Skeletal muscle satellite cell (primary cell): ENCODE data around the gene CTRB1.
"Not testable (repeated sequence)": the region's sequence is repeated elsewhere in the genome, so short reads cannot be mapped to it uniquely, and the experiment has no call there.

Experiments
- H3K27me3 ChIP-seq: 2 replicates; pipeline ENCODE4 v1.7.0; 2013; ENCODE audit warnings: low read length; ENCODE audit not compliant: control insufficient read depth, insufficient read depth
- H3K36me3 ChIP-seq: 2 replicates; pipeline ENCODE4 v1.7.0; 2013; ENCODE audit warnings: mild to moderate bottlenecking, control low read depth, low read length; ENCODE audit not compliant: insufficient read depth
- H3K4me1 ChIP-seq: 2 replicates; pipeline ENCODE4 v1.7.0; 2013; ENCODE audit warnings: low read length; ENCODE audit not compliant: control insufficient read depth, insufficient read depth
- H3K4me2 ChIP-seq: 2 replicates; pipeline ENCODE4 v1.7.0; 2013; ENCODE audit warnings: mild to moderate bottlenecking, low read length
- H3K4me3 ChIP-seq: 2 replicates; pipeline ENCODE4 v1.7.0; 2013; ENCODE audit warnings: low read length
- H3K9ac ChIP-seq: 2 replicates; pipeline ENCODE4 v1.7.0; 2013; ENCODE audit warnings: mild to moderate bottlenecking, low read depth, low read length, moderate library complexity
- H3K9me3 ChIP-seq: replicated peaks from 2 replicates; pipeline ENCODE4 v1.7.0; 2013; ENCODE audit warnings: mild to moderate bottlenecking, control low read depth, low read length

The CTRB1 gene

DNA sequence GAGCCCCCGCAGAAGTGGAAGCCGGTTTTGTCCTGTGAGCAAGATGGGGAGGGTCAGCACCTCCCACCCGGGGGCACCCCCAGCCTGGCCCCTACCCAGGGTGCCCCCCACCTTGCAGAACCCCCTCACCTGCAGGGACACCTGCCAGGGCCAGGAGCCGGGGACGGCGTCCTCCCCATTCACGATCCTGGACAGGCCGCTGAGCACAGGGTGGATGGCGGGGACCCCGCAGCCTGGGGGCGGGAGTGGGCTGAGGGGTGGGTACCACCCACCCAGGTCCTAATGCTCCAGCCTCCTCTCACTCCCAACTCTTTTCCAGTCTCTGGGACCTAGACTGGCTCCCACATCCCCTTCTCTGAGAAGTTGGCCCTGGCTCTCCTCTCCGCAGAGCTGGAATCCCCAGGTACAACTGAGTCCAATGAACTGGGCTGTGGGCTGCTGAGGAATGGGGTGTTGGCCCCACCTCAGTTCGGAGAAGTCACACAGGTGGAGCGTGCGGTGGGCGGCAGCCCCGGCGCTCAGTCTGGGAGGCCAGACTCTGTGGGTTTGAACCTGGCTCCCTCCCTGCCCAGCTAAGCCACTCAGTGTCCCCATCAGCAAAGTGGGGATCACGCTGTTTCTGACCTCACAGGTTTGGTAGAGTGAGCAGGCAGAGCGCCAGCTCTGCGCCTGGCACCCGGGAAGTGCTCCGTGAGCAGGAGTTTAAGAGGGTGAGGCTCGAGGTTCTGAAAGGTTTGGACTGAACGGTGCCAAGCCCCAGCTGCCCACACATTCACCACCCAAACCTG lies 12.6 kb upstream of the CTRB1 start:
- H3K9ac ChIP-seq, H3K9me3 ChIP-seq, H3K27me3 ChIP-seq, H3K4me2 ChIP-seq, H3K4me3 ChIP-seq, H3K36me3 ChIP-seq, H3K4me1 ChIP-seq: not testable (repeated sequence)

DNA sequence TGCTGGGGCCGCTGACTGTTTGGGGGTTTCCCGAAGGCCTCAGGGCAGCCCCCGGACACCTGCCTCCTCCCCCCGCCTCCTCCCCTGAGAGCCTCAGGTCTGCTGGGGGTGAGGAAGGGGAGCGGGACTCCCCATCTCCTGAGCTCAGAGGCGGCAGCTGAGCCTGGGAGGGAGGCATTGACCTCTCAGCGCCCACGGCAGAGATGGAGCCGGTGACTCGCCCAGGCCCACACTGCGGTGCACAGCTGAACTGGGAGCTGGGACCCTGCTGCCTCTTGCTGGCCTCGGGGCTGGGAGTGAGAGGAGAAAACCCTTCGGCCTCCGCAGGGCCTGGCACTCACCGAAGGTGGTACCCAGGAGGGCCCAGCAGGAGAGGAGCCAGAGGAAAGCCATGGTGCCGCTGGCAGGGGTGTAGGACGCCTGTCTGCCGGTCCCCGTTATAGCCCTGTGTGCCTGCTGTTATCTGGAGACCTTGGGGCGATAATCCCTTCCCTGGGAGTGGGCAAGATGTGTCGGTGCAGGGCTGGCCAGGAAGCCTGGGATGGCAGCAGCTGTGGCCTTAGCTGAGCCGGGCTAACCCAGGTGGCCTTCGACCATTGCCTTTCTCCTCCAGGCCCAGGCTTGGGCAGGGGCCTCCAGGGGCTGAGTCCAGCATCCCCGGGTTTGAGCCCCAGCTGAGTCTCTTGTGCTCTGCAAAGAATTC lies 11.9 kb upstream of the CTRB1 start, which contains the start of gene CTRB2:
Gene CTRB2 (minus strand): TSS at position 413 of the 703 bp plus-strand sequence. CDS start 20 bp downstream, at position 393.
- Histone ChIP-seq H3K27me3 (peaks cover under 1% of the 10 kb centered on the region), H3K4me3 (no peak within 1 kb of the TSS), H3K9ac (no peak within 1 kb of the TSS), H3K4me1 (no peaks in the 10 kb centered on the region), H3K4me2 (no peak within 1 kb of the TSS), H3K36me3 (no peaks in the 10 kb centered on the region), H3K9me3 (no peaks in the 10 kb centered on the region)

DNA sequence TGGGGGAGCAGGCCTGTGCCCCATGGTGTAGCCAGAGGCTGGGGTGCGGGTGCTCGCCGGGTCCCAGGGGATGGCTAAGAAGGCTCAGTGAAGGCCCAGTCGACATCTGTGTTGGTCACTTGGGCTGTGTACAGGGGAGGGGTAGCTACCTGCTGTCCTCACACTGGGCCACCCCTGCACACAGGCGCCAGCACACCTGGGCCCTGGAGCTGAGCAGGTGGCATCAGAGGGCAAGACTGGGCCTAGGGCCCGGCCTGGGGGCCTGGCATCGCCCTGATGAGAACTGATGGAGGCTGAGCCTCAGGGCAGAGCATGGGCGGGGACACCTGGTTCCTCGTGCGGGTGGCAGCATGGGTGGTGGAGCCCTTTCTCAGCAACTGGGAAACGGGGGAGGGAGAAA lies 11.0 kb upstream of the CTRB1 start:
- Histone ChIP-seq H3K4me3 (no peak overlapping the region), H3K9me3 (no peaks in the 10 kb centered on the region), H3K4me1 (no peaks in the 10 kb centered on the region), H3K36me3 (no peaks in the 10 kb centered on the region), H3K4me2 (no peak overlapping the region), H3K27me3 (peaks cover 7% of the 10 kb centered on the region), H3K9ac (no peak overlapping the region)

DNA sequence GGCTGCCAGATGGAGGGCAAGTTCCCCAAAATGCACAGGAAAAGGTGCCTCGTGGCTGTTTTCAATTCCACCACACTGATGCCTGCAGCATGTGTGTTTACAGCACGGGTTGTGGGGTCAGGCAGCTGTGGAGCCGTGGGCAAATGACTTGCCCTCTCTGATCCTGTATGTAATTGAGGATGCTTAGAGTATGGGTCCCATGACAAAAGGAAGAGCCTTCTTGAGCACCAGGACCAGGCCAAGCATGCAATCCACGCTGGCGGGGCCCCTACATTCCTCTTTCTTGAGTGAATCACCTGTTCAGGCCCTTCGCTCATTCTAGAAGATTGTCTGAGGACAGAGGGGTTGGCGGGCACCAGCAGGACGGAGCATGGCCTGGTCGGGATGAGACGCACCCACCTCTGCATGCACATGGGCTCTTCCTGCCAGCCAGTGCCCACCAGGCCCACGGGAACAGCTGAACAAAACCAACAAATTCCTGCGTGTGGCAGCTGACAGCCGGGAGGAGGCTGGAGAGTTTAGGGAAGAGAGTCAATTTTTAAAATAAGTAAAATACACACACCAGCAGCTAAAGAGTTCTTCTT lies 10.5 kb upstream of the CTRB1 start:
- H3K36me3 ChIP-seq: no peaks in the 10 kb centered on the region
- no peak overlapping the region for H3K4me2 ChIP-seq
- peaks cover 7% of the 10 kb centered on the region for H3K27me3 ChIP-seq
- no peaks in the 10 kb centered on the region for H3K4me1 ChIP-seq
- H3K9ac ChIP-seq: no peak overlapping the region
- H3K9me3 ChIP-seq: no peaks in the 10 kb centered on the region
- H3K4me3 ChIP-seq: no peak overlapping the region

DNA sequence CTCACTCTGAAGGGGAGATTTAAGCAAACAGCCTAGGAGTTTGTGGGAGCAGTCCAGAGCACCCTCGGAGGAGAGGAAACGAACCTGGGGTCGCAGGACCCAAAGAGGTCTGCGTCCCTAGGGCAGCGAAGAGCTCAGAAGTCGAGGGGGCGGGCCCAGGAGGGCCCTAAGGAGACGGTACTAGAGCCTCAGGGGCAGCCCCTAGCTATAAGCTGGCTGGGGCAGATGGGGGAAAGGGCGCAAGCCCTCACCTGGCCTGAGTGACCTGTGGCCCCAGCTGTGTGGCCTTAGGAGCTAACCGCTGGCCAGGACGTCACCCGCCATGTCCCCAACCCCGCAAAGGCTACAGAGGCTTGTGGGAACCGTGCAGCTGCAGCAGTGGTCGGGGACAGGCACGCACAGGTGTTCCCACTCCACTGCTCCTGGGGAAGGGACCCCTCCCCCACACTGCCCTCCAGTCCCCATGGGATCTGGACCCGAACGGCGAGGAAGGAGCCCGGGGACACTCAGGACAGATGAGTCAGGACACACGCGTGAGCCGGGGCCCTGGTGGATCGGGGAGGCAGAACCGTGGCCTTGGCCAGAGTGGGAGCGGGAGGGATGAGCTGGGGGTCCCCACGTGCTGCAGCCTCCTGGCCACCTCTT lies 9.8 kb upstream of the CTRB1 start:
- Histone ChIP-seq H3K4me3 (no peak overlapping the region), H3K9me3 (no peaks in the 10 kb centered on the region), H3K4me2 (no peak overlapping the region), H3K4me1 (no peaks in the 10 kb centered on the region), H3K27me3 (peaks cover 7% of the 10 kb centered on the region), H3K36me3 (no peaks in the 10 kb centered on the region), H3K9ac (no peak overlapping the region)

DNA sequence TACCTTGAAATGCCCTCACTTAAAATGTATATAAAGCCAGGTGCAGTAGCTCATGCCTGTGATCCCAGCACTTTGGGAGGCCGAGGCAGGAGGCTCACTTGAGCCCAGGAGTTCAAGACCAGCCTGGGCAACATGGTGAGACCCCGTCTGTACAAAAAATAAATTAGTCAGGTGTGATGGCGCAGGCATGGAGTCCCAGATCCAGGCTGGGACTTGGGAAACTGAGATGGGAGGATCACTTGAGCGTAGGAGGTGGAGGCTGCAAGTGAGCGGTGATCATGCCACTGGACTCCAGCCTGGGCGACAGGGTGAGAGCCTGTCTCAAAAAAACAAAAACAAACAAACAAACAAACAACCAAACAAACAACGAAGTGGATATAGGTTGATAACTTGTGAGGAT lies 9.3 kb upstream of the CTRB1 start:
- H3K9me3 ChIP-seq, H3K4me3 ChIP-seq, H3K4me1 ChIP-seq, H3K9ac ChIP-seq, H3K36me3 ChIP-seq, H3K4me2 ChIP-seq, H3K27me3 ChIP-seq: not testable (repeated sequence)

DNA sequence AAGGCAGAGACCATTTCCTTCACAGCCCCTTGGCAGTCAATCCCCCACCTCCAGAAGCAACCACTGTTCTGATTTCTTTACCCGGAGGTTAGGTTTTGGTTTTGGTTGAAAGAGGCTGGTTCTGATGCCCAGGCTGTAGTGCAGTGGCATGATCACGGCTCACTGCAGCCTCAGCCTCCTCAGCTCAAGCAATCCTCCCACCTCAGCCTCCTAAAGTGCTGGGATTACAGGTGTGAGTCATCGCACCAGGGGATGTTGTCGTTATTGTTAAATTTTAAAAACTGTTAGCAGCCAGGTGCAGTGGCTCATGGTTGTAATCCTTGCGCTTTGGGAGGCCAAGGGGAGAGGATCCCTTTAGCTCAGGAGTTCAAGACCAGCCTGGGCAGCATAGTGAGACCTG lies 8.8 kb upstream of the CTRB1 start:
- Histone ChIP-seq H3K36me3 (no peaks in the 10 kb centered on the region), H3K9me3 (no peaks in the 10 kb centered on the region), H3K4me3 (no peak overlapping the region), H3K27me3 (peaks cover 7% of the 10 kb centered on the region), H3K4me1 (no peaks in the 10 kb centered on the region), H3K9ac (no peak overlapping the region), H3K4me2 (no peak overlapping the region)

DNA sequence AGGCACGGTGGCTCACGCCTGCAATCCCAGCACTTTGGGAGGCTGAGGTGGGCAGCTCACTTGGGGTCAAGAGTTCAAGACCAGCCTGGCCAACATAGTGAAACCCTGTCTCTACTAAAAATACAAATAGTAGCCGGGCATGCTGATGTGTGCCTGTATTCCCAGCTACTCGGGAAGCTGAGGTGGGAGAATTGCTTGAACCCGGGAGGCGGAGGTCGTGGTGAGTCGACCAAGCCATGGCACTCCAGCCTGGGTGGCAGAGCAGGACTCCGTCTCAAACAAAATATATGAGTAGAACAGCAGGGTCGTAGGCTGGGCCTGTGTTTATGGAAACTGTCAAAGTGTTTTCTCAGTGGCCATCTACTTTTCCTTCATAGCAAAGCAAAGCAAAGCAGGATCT lies 7.5 kb upstream of the CTRB1 start:
- not testable (repeated sequence) for H3K4me3 ChIP-seq, H3K27me3 ChIP-seq, H3K9ac ChIP-seq, H3K36me3 ChIP-seq, H3K9me3 ChIP-seq, H3K4me2 ChIP-seq, H3K4me1 ChIP-seq

DNA sequence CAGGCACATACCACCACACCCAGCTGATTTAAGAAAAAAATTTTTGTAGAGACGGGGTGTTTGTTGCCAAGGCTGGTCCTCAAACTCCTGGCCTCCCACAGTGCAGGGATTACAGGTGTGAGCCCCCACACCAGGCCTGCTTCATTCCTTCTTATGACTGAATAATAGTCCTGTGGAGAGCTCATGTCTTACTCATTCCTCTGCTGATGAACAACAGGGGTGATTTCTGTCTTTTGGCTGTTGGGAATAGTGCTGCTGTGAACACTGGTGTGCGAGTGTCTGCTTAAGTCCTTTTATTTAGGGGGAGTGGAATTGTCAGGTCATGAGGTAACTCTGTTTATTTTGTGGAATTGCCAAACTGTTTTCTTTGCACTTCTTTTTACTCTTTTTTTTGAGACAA lies 2.7 kb upstream of the CTRB1 start:
- Histone ChIP-seq H3K27me3 (peaks cover 7% of the 10 kb centered on the region), H3K36me3 (no peaks in the 10 kb centered on the region), H3K9me3 (no peaks in the 10 kb centered on the region), H3K9ac (no peak overlapping the region), H3K4me3 (no peak overlapping the region), H3K4me2 (no peak overlapping the region), H3K4me1 (no peaks in the 10 kb centered on the region)

DNA sequence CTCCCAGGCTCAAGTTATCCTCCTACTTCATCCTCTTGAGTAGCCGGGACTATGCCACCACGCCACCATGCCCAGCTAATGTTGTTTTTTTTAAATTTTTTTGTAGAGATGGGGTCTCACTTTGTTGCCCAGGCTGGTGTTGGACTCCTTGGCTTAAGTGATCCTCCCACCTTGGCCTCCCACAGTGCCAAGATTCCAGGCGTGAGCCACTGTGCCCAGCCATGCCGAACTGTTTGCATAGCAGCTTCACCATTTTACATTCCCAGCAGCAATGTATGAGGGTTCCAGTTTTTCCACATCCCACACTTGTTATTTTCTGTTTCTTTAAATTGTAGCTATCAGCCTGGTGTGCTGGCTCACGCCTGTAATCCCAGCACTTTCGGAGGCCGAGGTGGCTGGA lies 2.2 kb upstream of the CTRB1 start:
- Histone ChIP-seq H3K27me3 (peaks cover 7% of the 10 kb centered on the region), H3K9ac (no peak overlapping the region), H3K4me1 (no peaks in the 10 kb centered on the region), H3K4me2 (no peak overlapping the region), H3K36me3 (no peaks in the 10 kb centered on the region), H3K9me3 (no peaks in the 10 kb centered on the region), H3K4me3 (no peak overlapping the region)

DNA sequence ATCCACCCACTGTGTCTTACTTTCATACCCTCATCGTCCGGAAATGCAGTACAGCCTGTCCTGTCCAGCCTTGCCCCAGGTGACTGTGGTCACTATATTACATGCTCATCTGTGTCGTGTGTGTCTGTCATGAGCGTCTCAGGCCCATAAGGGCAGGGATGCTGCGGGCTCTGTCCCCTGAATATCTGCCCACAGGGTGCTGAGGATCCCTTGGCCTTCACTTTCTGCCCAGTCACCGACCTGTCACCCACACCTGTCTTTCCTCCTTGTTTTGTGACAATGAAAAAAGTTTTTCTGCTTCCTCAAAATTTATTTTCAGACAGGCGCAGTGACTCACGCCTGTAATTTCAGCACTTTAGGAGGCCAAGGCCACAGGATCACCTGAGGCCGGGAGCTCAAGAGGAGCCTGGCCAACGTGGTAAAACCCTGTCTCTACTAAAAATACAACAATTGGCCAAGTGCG lies 1.4 kb upstream of the CTRB1 start:
- peaks cover 1% of the 10 kb centered on the region for H3K27me3 ChIP-seq
- H3K4me1 ChIP-seq: no peaks in the 10 kb centered on the region
- no peaks in the 10 kb centered on the region for H3K36me3 ChIP-seq
- no peak overlapping the region for H3K4me2 ChIP-seq
- no peak overlapping the region for H3K4me3 ChIP-seq
- H3K9me3 ChIP-seq: no peaks in the 10 kb centered on the region
- no peak overlapping the region for H3K9ac ChIP-seq
